ENCODE results near the gene SBK1. TPM values are rescaled to one million over a fixed set of nuclear protein-coding genes. Genes with fewer than 3 reads are reported as not detected.

SBK1 gene
- total RNA-seq, 1 donor from 2014 or later = 1.0 TPM

GRCh38 chr16:28279006-28279405, 13.3 kb upstream of the SBK1 start:
- Histone ChIP-seq H3K9me3 (ENCODE audit: control insufficient read depth in 3 of 3, low read length in 3 of 3) (no peaks in the 10 kb centered on the region), H3K9ac (ENCODE audit: low read depth in 1 of 3, low read length in 3 of 3) (no peak overlapping the region), H3K27ac (ENCODE audit: low read depth, low read length) (no peak overlapping the region), H3K4me3 (ENCODE audit: low read length in 3 of 3) (no peak overlapping the region), H3K36me3 (ENCODE audit: control insufficient read depth in 3 of 3, insufficient read depth in 3 of 3, low read length in 3 of 3) (no peaks in the 10 kb centered on the region), H3K27me3 (ENCODE audit: control insufficient read depth in 3 of 3, insufficient read depth in 3 of 3, low read length in 3 of 3) (peaks cover 0 to 3% (median 3%) of the 10 kb centered on the region in 3 donors), H3K4me1 (ENCODE audit: control insufficient read depth in 3 of 3, insufficient read depth in 3 of 3, low read length in 3 of 3) (peaks cover 11 to 30% (median 18%) of the 10 kb centered on the region in 3 donors)

GRCh38 chr16:28280881-28281836, 11.2 kb upstream of the SBK1 start:
- Histone ChIP-seq H3K4me1 (ENCODE audit: control insufficient read depth in 3 of 3, insufficient read depth in 3 of 3, low read length in 3 of 3) (peaks cover 23 to 42% (median 30%) of the 10 kb centered on the region in 3 donors), H3K4me3 (ENCODE audit: low read length in 3 of 3) (no peak overlapping the region), H3K27ac (ENCODE audit: low read depth, low read length) (no peak overlapping the region), H3K9me3 (ENCODE audit: control insufficient read depth in 3 of 3, low read length in 3 of 3) (no peaks in the 10 kb centered on the region), H3K27me3 (ENCODE audit: control insufficient read depth in 3 of 3, insufficient read depth in 3 of 3, low read length in 3 of 3) (peaks cover 0 to 3% (median 2%) of the 10 kb centered on the region in 3 donors), H3K36me3 (ENCODE audit: control insufficient read depth in 3 of 3, insufficient read depth in 3 of 3, low read length in 3 of 3) (no peaks in the 10 kb centered on the region), H3K9ac (ENCODE audit: low read depth in 1 of 3, low read length in 3 of 3) (peak overlapping the region in 2 of 3 donors; percentile 33 to 40)

- Histone ChIP-seq H3K4me3 (ENCODE audit: low read length in 3 of 3) (no peak overlapping the region), H3K36me3 (ENCODE audit: control insufficient read depth in 3 of 3, insufficient read depth in 3 of 3, low read length in 3 of 3) (peaks cover 0 to 2% (median 2%) of the 10 kb centered on the region in 3 donors), H3K27me3 (ENCODE audit: control insufficient read depth in 3 of 3, insufficient read depth in 3 of 3, low read length in 3 of 3) (peaks cover 0 to under 1% (median 0%) of the 10 kb centered on the region in 3 donors), H3K9ac (ENCODE audit: low read depth in 1 of 3, low read length in 3 of 3) (no peak overlapping the region), H3K4me1 (ENCODE audit: control insufficient read depth in 3 of 3, insufficient read depth in 3 of 3, low read length in 3 of 3) (peaks cover 23 to 42% (median 30%) of the 10 kb centered on the region in 3 donors), H3K27ac (ENCODE audit: low read depth, low read length) (no peak overlapping the region), H3K9me3 (ENCODE audit: control insufficient read depth in 3 of 3, low read length in 3 of 3) (no peaks in the 10 kb centered on the region)
These were observed 10.3 kb upstream of the SBK1 start for GRCh38 chr16:28282045-28282444.

GRCh38 chr16:28283173-28283572, 9.2 kb upstream of the SBK1 start:
- no peaks in the 10 kb centered on the region for H3K27me3 ChIP-seq (ENCODE audit: control insufficient read depth in 3 of 3, insufficient read depth in 3 of 3, low read length in 3 of 3)
- peaks cover 0 to 2% (median 2%) of the 10 kb centered on the region in 3 donors for H3K36me3 ChIP-seq (ENCODE audit: control insufficient read depth in 3 of 3, insufficient read depth in 3 of 3, low read length in 3 of 3)
- H3K27ac ChIP-seq (ENCODE audit: low read depth, low read length) = no peak overlapping the region
- no peak overlapping the region for H3K4me3 ChIP-seq (ENCODE audit: low read length in 3 of 3)
- peaks cover 20 to 41% (median 31%) of the 10 kb centered on the region in 3 donors for H3K4me1 ChIP-seq (ENCODE audit: control insufficient read depth in 3 of 3, insufficient read depth in 3 of 3, low read length in 3 of 3)
- H3K9ac ChIP-seq (ENCODE audit: low read depth in 1 of 3, low read length in 3 of 3) = no peak overlapping the region
- H3K9me3 ChIP-seq (ENCODE audit: control insufficient read depth in 3 of 3, low read length in 3 of 3) = no peaks in the 10 kb centered on the region

GRCh38 chr16:28283798-28284577, 8.3 kb upstream of the SBK1 start:
- Histone ChIP-seq H3K4me3 (ENCODE audit: low read length in 3 of 3) (no peak overlapping the region), H3K9ac (ENCODE audit: low read depth in 1 of 3, low read length in 3 of 3) (no peak overlapping the region), H3K4me1 (ENCODE audit: control insufficient read depth in 3 of 3, insufficient read depth in 3 of 3, low read length in 3 of 3) (peaks cover 28 to 49% (median 39%) of the 10 kb centered on the region in 3 donors), H3K27ac (ENCODE audit: low read depth, low read length) (no peak overlapping the region), H3K9me3 (ENCODE audit: control insufficient read depth in 3 of 3, low read length in 3 of 3) (no peaks in the 10 kb centered on the region), H3K36me3 (ENCODE audit: control insufficient read depth in 3 of 3, insufficient read depth in 3 of 3, low read length in 3 of 3) (peaks cover 0 to 2% (median 2%) of the 10 kb centered on the region in 3 donors), H3K27me3 (ENCODE audit: control insufficient read depth in 3 of 3, insufficient read depth in 3 of 3, low read length in 3 of 3) (no peaks in the 10 kb centered on the region)

GRCh38 chr16:28285649-28286048, 6.7 kb upstream of the SBK1 start:
- H3K27me3 ChIP-seq (ENCODE audit: control insufficient read depth in 3 of 3, insufficient read depth in 3 of 3, low read length in 3 of 3) = no peaks in the 10 kb centered on the region
- no peak overlapping the region for H3K27ac ChIP-seq (ENCODE audit: low read depth, low read length)
- peaks cover 32 to 53% (median 48%) of the 10 kb centered on the region in 3 donors for H3K4me1 ChIP-seq (ENCODE audit: control insufficient read depth in 3 of 3, insufficient read depth in 3 of 3, low read length in 3 of 3)
- no peak overlapping the region for H3K4me3 ChIP-seq (ENCODE audit: low read length in 3 of 3)
- H3K9ac ChIP-seq (ENCODE audit: low read depth in 1 of 3, low read length in 3 of 3) = no peak overlapping the region
- no peaks in the 10 kb centered on the region for H3K9me3 ChIP-seq (ENCODE audit: control insufficient read depth in 3 of 3, low read length in 3 of 3)
- peaks cover 0 to 2% (median 2%) of the 10 kb centered on the region in 3 donors for H3K36me3 ChIP-seq (ENCODE audit: control insufficient read depth in 3 of 3, insufficient read depth in 3 of 3, low read length in 3 of 3)

GRCh38 chr16:28288114-28288513, 4.2 kb upstream of the SBK1 start:
- peaks cover 0 to 2% (median 2%) of the 10 kb centered on the region in 3 donors for H3K36me3 ChIP-seq (ENCODE audit: control insufficient read depth in 3 of 3, insufficient read depth in 3 of 3, low read length in 3 of 3)
- no peak overlapping the region for H3K4me3 ChIP-seq (ENCODE audit: low read length in 3 of 3)
- H3K27me3 ChIP-seq (ENCODE audit: control insufficient read depth in 3 of 3, insufficient read depth in 3 of 3, low read length in 3 of 3) = no peaks in the 10 kb centered on the region
- H3K9ac ChIP-seq (ENCODE audit: low read depth in 1 of 3, low read length in 3 of 3) = peak overlapping the region in 1 of 3 donors; percentile 45
- no peaks in the 10 kb centered on the region for H3K9me3 ChIP-seq (ENCODE audit: control insufficient read depth in 3 of 3, low read length in 3 of 3)
- peaks cover 41 to 54% (median 54%) of the 10 kb centered on the region in 3 donors for H3K4me1 ChIP-seq (ENCODE audit: control insufficient read depth in 3 of 3, insufficient read depth in 3 of 3, low read length in 3 of 3)
- no peak overlapping the region for H3K27ac ChIP-seq (ENCODE audit: low read depth, low read length)

- peaks cover 0 to 2% (median 0%) of the 10 kb centered on the region in 3 donors for H3K27me3 ChIP-seq (ENCODE audit: control insufficient read depth in 3 of 3, insufficient read depth in 3 of 3, low read length in 3 of 3)
- no peak overlapping the region for H3K27ac ChIP-seq (ENCODE audit: low read depth, low read length)
- H3K36me3 ChIP-seq (ENCODE audit: control insufficient read depth in 3 of 3, insufficient read depth in 3 of 3, low read length in 3 of 3) = peaks cover 0 to 2% (median 2%) of the 10 kb centered on the region in 3 donors
- H3K4me1 ChIP-seq (ENCODE audit: control insufficient read depth in 3 of 3, insufficient read depth in 3 of 3, low read length in 3 of 3) = peaks cover 41 to 50% (median 48%) of the 10 kb centered on the region in 3 donors
- H3K4me3 ChIP-seq (ENCODE audit: low read length in 3 of 3) = no peak overlapping the region
- H3K9ac ChIP-seq (ENCODE audit: low read depth in 1 of 3, low read length in 3 of 3) = no peak overlapping the region
- no peaks in the 10 kb centered on the region for H3K9me3 ChIP-seq (ENCODE audit: control insufficient read depth in 3 of 3, low read length in 3 of 3)
These were observed 3.3 kb upstream of the SBK1 start for GRCh38 chr16:28289048-28289447.

- Histone ChIP-seq H3K4me3 (ENCODE audit: low read length in 3 of 3) (no peak overlapping the region), H3K9ac (ENCODE audit: low read depth in 1 of 3, low read length in 3 of 3) (no peak overlapping the region), H3K27ac (ENCODE audit: low read depth, low read length) (peak overlapping the region; percentile 0), H3K27me3 (ENCODE audit: control insufficient read depth in 3 of 3, insufficient read depth in 3 of 3, low read length in 3 of 3) (peaks cover 0 to 5% (median 3%) of the 10 kb centered on the region in 3 donors), H3K36me3 (ENCODE audit: control insufficient read depth in 3 of 3, insufficient read depth in 3 of 3, low read length in 3 of 3) (peaks cover 0 to 5% (median 2%) of the 10 kb centered on the region in 3 donors), H3K9me3 (ENCODE audit: control insufficient read depth in 3 of 3, low read length in 3 of 3) (no peaks in the 10 kb centered on the region), H3K4me1 (ENCODE audit: control insufficient read depth in 3 of 3, insufficient read depth in 3 of 3, low read length in 3 of 3) (peaks cover 41 to 46% (median 45%) of the 10 kb centered on the region in 3 donors)
These were observed 2.1 kb upstream of the SBK1 start for GRCh38 chr16:28289939-28290858.

Measured in skeletal muscle tissue (tissue), 4 donors.